ENCODE data around the gene ABHD17A. TPM values are rescaled to one million over a fixed set of nuclear protein-coding genes. Genes with fewer than 3 reads are reported as not detected.

Gene ABHD17A
- total RNA-seq, 6 experiments from 2014 or later: 61.0 to 80.0 (median 67.9) TPM

GRCh38 chr19:1847684-1848398, 37.5 kb downstream of the ABHD17A start:
- Mint-ChIP-seq H3K4me3 (peak overlapping the region; percentile 98), H3K27ac (peak overlapping the region; percentile 98), H3K36me3 (ENCODE audit: low read depth) (peaks cover 9% of the 10 kb centered on the region), H3K27me3 (ENCODE audit: insufficient read depth) (peaks cover 4% of the 10 kb centered on the region), H3K4me1 (ENCODE audit: low read depth) (peaks cover 26% of the 10 kb centered on the region), H3K9me3 (no peaks in the 10 kb centered on the region)
- no peak for TF ChIP-seq CTCF (IDR thresholded peaks at IDR 0.05)
- peak; percentile 63 for DNase-seq

- no peak for DNase-seq
- H3K27ac Mint-ChIP-seq: peak overlapping the region; percentile 98
- TF ChIP-seq CTCF (IDR thresholded peaks at IDR 0.05): no peak
- peaks cover 9% of the 10 kb centered on the region for H3K36me3 Mint-ChIP-seq (ENCODE audit: low read depth)
- peaks cover 26% of the 10 kb centered on the region for H3K4me1 Mint-ChIP-seq (ENCODE audit: low read depth)
- no peaks in the 10 kb centered on the region for H3K9me3 Mint-ChIP-seq
- H3K4me3 Mint-ChIP-seq: peak overlapping the region; percentile 98
- peaks cover 4% of the 10 kb centered on the region for H3K27me3 Mint-ChIP-seq (ENCODE audit: insufficient read depth)
Measured at GRCh38 chr19:1847348-1847683, 38.0 kb downstream of the ABHD17A start.

GRCh38 chr19:1846517-1847204, 38.6 kb downstream of the ABHD17A start:
- DNase-seq: no peak
- Mint-ChIP-seq H3K9me3 (no peaks in the 10 kb centered on the region), H3K4me3 (peak overlapping the region; percentile 98), H3K27me3 (ENCODE audit: insufficient read depth) (peaks cover 4% of the 10 kb centered on the region), H3K4me1 (ENCODE audit: low read depth) (peaks cover 26% of the 10 kb centered on the region), H3K36me3 (ENCODE audit: low read depth) (peaks cover 9% of the 10 kb centered on the region), H3K27ac (peak overlapping the region; percentile 98)
- no peak for TF ChIP-seq CTCF (IDR thresholded peaks at IDR 0.05)

GRCh38 chr19:1845642-1846041, 39.7 kb downstream of the ABHD17A start:
- no peak for DNase-seq
- Mint-ChIP-seq H3K27me3 (ENCODE audit: insufficient read depth) (peaks cover 4% of the 10 kb centered on the region), H3K4me1 (ENCODE audit: low read depth) (peaks cover 26% of the 10 kb centered on the region), H3K9me3 (no peaks in the 10 kb centered on the region), H3K27ac (no peak overlapping the region), H3K4me3 (no peak overlapping the region), H3K36me3 (ENCODE audit: low read depth) (peaks cover 9% of the 10 kb centered on the region)
- TF ChIP-seq CTCF (IDR thresholded peaks at IDR 0.05): no peak

GRCh38 chr19:1845125-1845515, 40.2 kb downstream of the ABHD17A start:
- Mint-ChIP-seq H3K4me3 (no peak overlapping the region), H3K9me3 (no peaks in the 10 kb centered on the region), H3K27ac (no peak overlapping the region), H3K27me3 (ENCODE audit: insufficient read depth) (peaks cover 4% of the 10 kb centered on the region), H3K4me1 (ENCODE audit: low read depth) (peaks cover 24% of the 10 kb centered on the region), H3K36me3 (ENCODE audit: low read depth) (peaks cover 8% of the 10 kb centered on the region)
- DNase-seq: no peak
- TF ChIP-seq CTCF (IDR thresholded peaks at IDR 0.05): no peak
